Astrocyte (in vitro differentiated cells and primary cell): Measurements from ENCODE around the gene EMP1. TPM values are rescaled to one million over a fixed set of nuclear protein-coding genes. Genes with fewer than 3 reads are reported as not detected.
A peak's percentile ranks its signal among the peaks of the same experiment; 100 is the strongest.

Experiments used
- DNase-seq: peaks from one replicate; pipeline ENCODE4 v3.0.0-alpha.2; 2010; ENCODE audit warnings: low read depth
- FAIRE-seq: peaks from 2 replicates; lab custom pipeline; 2011; peaks lifted over from hg19 to GRCh38; lab: Jason Lieb, UNC
- H2AFZ ChIP-seq: 2 replicates; pipeline ENCODE4 v1.6.0; 2012; ENCODE audit warnings: low read depth, low read length, inconsistent platforms
- H3K27ac ChIP-seq: 2 replicates; pipeline ENCODE4 v1.5.1; 2011; ENCODE audit warnings: low read depth, low read length, inconsistent platforms
- H3K27me3 ChIP-seq: 2 replicates; pipeline ENCODE4 v1.6.0; 2011; ENCODE audit warnings: low read length, inconsistent platforms; ENCODE audit not compliant: insufficient read depth
- H3K36me3 ChIP-seq: 2 replicates; pipeline ENCODE4 v1.5.1; 2011; ENCODE audit warnings: low read length, inconsistent platforms; ENCODE audit not compliant: insufficient read depth
- H3K4me1 ChIP-seq: 2 replicates; pipeline ENCODE4 v1.5.1; 2011; ENCODE audit warnings: low read length, inconsistent platforms; ENCODE audit not compliant: insufficient read depth
- H3K4me2 ChIP-seq: 2 replicates; pipeline ENCODE4 v1.6.0; 2012; ENCODE audit warnings: low read length, inconsistent platforms
- H3K4me3 ChIP-seq: 2 replicates; pipeline ENCODE4 v1.5.1; 2011; ENCODE audit warnings: low read depth, mild to moderate bottlenecking, low read length, inconsistent platforms; ENCODE audit not compliant: insufficient read depth
- H3K79me2 ChIP-seq: 2 replicates; pipeline ENCODE4 v1.6.0; 2012; ENCODE audit warnings: mild to moderate bottlenecking, low read length, inconsistent platforms; ENCODE audit not compliant: insufficient read depth
- H3K9ac ChIP-seq: 2 replicates; pipeline ENCODE4 v1.6.0; 2012; ENCODE audit warnings: mild to moderate bottlenecking, low read length, inconsistent platforms
- H3K9me3 ChIP-seq: 2 replicates; pipeline ENCODE4 v1.5.1; 2012; ENCODE audit warnings: low read depth, mild to moderate bottlenecking, low read length, inconsistent platforms; ENCODE audit not compliant: insufficient read depth
- H4K20me1 ChIP-seq: 2 replicates; pipeline ENCODE4 v1.6.0; 2012; ENCODE audit warnings: low read length, inconsistent platforms; ENCODE audit not compliant: insufficient read depth
- H3K27ac Mint-ChIP-seq: one replicate; pipeline ENCODE4 v1.8.0; 2021; ENCODE audit warnings: mild to moderate bottlenecking, mixed read lengths; ENCODE audit not compliant: unreplicated experiment
- H3K27me3 Mint-ChIP-seq: one replicate; pipeline ENCODE4 v1.8.0; 2021; ENCODE audit warnings: low read depth, mixed read lengths; ENCODE audit not compliant: unreplicated experiment
- H3K36me3 Mint-ChIP-seq: one replicate; pipeline ENCODE4 v1.8.0; 2021; ENCODE audit warnings: low read depth, mixed read lengths; ENCODE audit not compliant: unreplicated experiment
- H3K4me1 Mint-ChIP-seq: one replicate; pipeline ENCODE4 v1.8.0; 2021; ENCODE audit warnings: low read depth, mixed read lengths; ENCODE audit not compliant: unreplicated experiment
- H3K4me3 Mint-ChIP-seq: one replicate; pipeline ENCODE4 v1.8.0; 2021; ENCODE audit warnings: mild to moderate bottlenecking, moderate library complexity, mixed read lengths; ENCODE audit not compliant: unreplicated experiment
- H3K9me3 Mint-ChIP-seq: one replicate; pipeline ENCODE4 v1.8.0; 2021; ENCODE audit warnings: mild to moderate bottlenecking, mixed read lengths; ENCODE audit not compliant: unreplicated experiment
- CTCF ChIP-seq: IDR thresholded peaks from 2 replicates; pipeline ENCODE4 v1.5.1; 2011; ENCODE audit warnings: low read depth, mild to moderate bottlenecking, inconsistent platforms, low read length, moderate library complexity; ENCODE audit not compliant: insufficient read depth
- EZH2 ChIP-seq: IDR thresholded peaks from 2 replicates; pipeline ENCODE4 v1.6.1; 2012; ENCODE audit warnings: mild to moderate bottlenecking, low read length, inconsistent platforms; ENCODE audit not compliant: insufficient read depth
- total RNA-seq: library from RNA; stranded (reverse); gene quantifications from 2 replicates; pipeline ENCODE4 v1.2.1, GENCODE V29; 2021

Gene EMP1
- total RNA-seq, 1 donor from 2014 or later = 71.7 TPM

- H3K79me2 ChIP-seq = peaks cover 52% of the 10 kb centered on the region
- Mint-ChIP-seq H3K36me3 (peaks cover 6% of the 10 kb centered on the region), H3K4me3 (no peak overlapping the region)
Measured at GRCh38 chr12:13210236-13211190, 14.0 kb downstream of the EMP1 start.

GRCh38 chr12:13211191-13211858 lies 14.8 kb downstream of the EMP1 start:
- Mint-ChIP-seq H3K27me3 (no peaks in the 10 kb centered on the region), H3K36me3 (peaks cover 6% of the 10 kb centered on the region), H3K27ac (no peak overlapping the region), H3K9me3 (no peaks in the 10 kb centered on the region), H3K4me1 (peaks cover 45% of the 10 kb centered on the region), H3K4me3 (no peak overlapping the region)
- Histone ChIP-seq H3K27ac (peak overlapping the region; percentile 33), H3K9me3 (no peaks in the 10 kb centered on the region), H3K4me3 (no peak overlapping the region), H3K4me1 (peaks cover 45% of the 10 kb centered on the region), H3K27me3 (no peaks in the 10 kb centered on the region), H3K4me2 (peak overlapping the region; percentile 68), H4K20me1 (peaks cover 14% of the 10 kb centered on the region), H2AFZ (no peak overlapping the region), H3K79me2 (peaks cover 48% of the 10 kb centered on the region), H3K9ac (peak overlapping the region; percentile 51), H3K36me3 (peaks cover 43% of the 10 kb centered on the region)
- peak; percentile 47 for FAIRE-seq
- DNase-seq = peak; percentile 76
- TF ChIP-seq CTCF (no peak), EZH2 (no peak)

More at GRCh38 chr12:13210236-13211190, 14.0 kb downstream of the EMP1 start:
- no peak overlapping the region for H3K4me3 ChIP-seq
- H3K4me1 Mint-ChIP-seq = peaks cover 53% of the 10 kb centered on the region
- no peak overlapping the region for H2AFZ ChIP-seq
- H3K4me1 ChIP-seq = peaks cover 52% of the 10 kb centered on the region
- H3K9me3 Mint-ChIP-seq = no peaks in the 10 kb centered on the region
- H3K4me2 ChIP-seq = peak overlapping the region; percentile 81
- H4K20me1 ChIP-seq = peaks cover 14% of the 10 kb centered on the region
- H3K27me3 Mint-ChIP-seq = no peaks in the 10 kb centered on the region
- no peaks in the 10 kb centered on the region for H3K9me3 ChIP-seq
- no peak overlapping the region for H3K27ac Mint-ChIP-seq
- H3K27ac ChIP-seq = no peak overlapping the region
- peak overlapping the region; percentile 1 for H3K9ac ChIP-seq
- FAIRE-seq (peak; percentile 9), DNase-seq (no peak)
- TF ChIP-seq CTCF (no peak), EZH2 (no peak)
- no peaks in the 10 kb centered on the region for H3K27me3 ChIP-seq
- peaks cover 35% of the 10 kb centered on the region for H3K36me3 ChIP-seq
